ENCODE data around the gene RAB7A.

GRCh38 chr3:128697341-128697740 is 28.6 kb upstream of the RAB7A start:
- no peak for TF ChIP-seq POLR2AphosphoS5 (IDR thresholded peaks at IDR 0.05; ENCODE audit: insufficient read depth in 1 of 2, low read depth in 1 of 2)
- no peak for TF ChIP-seq CTCF (IDR thresholded peaks at IDR 0.05)
- no peak for TF ChIP-seq POLR2A (IDR thresholded peaks at IDR 0.05)
